HCT116 (cell line): ENCODE measurements around the gene RBP4. TPM values are rescaled to one million over a fixed set of nuclear protein-coding genes. Genes with fewer than 3 reads are reported as not detected.

Experiments
- ATAC-seq: fragments of 200-7000 bp; cut with Tn5 transposase; 2 replicates; pipeline ENCODE4 v1.9.1; 2020; ENCODE audit warnings: mild to moderate bottlenecking, moderate library complexity
- BruUV-seq: library from RNA; stranded (reverse); fragments of 400-500 nt; replicated peaks from 2 replicates; lab custom pipeline; 2021; lab: Mats Ljungman, UMichigan
- CTCF ChIA-PET: fragments of 300-600 bp; sonication (Branson Sonifier 250); formaldehyde crosslinking; loops from one replicate; lab custom pipeline; 2021; ENCODE audit warnings: antibody characterized with exemption; lab: Charles Lee
- POLR2A ChIA-PET: fragments of 300-600, 350-600 bp; sonication (Branson Sonifier 250); formaldehyde crosslinking; loops from one replicate; lab custom pipeline; 2021; ENCODE audit warnings: antibody characterized with exemption; lab: Charles Lee
- RAD21 ChIA-PET, 2 experiments: fragments of 300-600 bp; sonication (Branson Sonifier 250); formaldehyde crosslinking; loops; one replicate each; lab custom pipeline; 2023; ENCODE audit warnings: low total read pairs in 2 of 2; ENCODE audit not compliant: uncharacterized antibody in 2 of 2, unreplicated experiment in 2 of 2, low non-redundant PET in 1 of 2; lab: Charles Lee
- DNase-seq: peaks from one replicate; pipeline ENCODE4 v3.0.0-alpha.2; 2010; ENCODE audit warnings: low read depth, low spot score
- H2AFZ ChIP-seq: fragments of 200-600 bp; shearing (Covaris generic), sonication (generic); 2 replicates; pipeline ENCODE4 v1.6.1; 2017; ENCODE audit warnings: low read depth, mixed run types, mixed read lengths, antibody characterized with exemption, low read length; ENCODE audit not compliant: poor library complexity, severe bottlenecking
- H3K27ac ChIP-seq: 2 replicates; pipeline ENCODE4 v1.5.1; 2012; ENCODE audit warnings: low read depth, low read length
- H3K27me3 ChIP-seq: fragments of 200-600 bp; sonication (generic); 2 replicates; pipeline ENCODE4 v1.6.1; 2016; ENCODE audit warnings: mixed run types, low read length, mixed read lengths; ENCODE audit not compliant: insufficient read depth
- H3K36me3 ChIP-seq, 2 experiments: fragments of 200-500 bp in 1 of 2; fragments of 200-600 bp in 1 of 2; sonication (Bioruptor generic) in 1 of 2; sonication (generic) in 1 of 2; 2 replicates each; pipeline versions ENCODE4 v1.5.1 to v1.6.1; 2014 to 2016; ENCODE audit warnings: low read length in 2 of 2, inconsistent platforms in 1 of 2, mixed read lengths in 1 of 2, mixed run types in 1 of 2; ENCODE audit not compliant: insufficient read depth in 2 of 2, control insufficient read depth in 1 of 2
- H3K4me1 ChIP-seq, 2 experiments: fragments of 200-600 bp in 1 of 2; sonication (generic) in 1 of 2; 2 replicates each; pipeline versions ENCODE4 v1.5.1 to v1.6.1; 2012 to 2017; ENCODE audit warnings: low read length in 2 of 2, inconsistent platforms in 1 of 2, mild to moderate bottlenecking in 1 of 2, mixed read lengths in 1 of 2, mixed run types in 1 of 2, moderate library complexity in 1 of 2; ENCODE audit not compliant: insufficient read depth in 2 of 2, control insufficient read depth in 1 of 2
- H3K4me2 ChIP-seq: fragments of 200-600 bp; sonication (generic); 2 replicates; pipeline ENCODE4 v1.6.1; 2017; ENCODE audit warnings: mixed run types, low read length, mixed read lengths
- H3K4me3 ChIP-seq, 2 experiments: fragments of 200-600 bp in 1 of 2; sonication (generic) in 1 of 2; replicated peaks in 1 of 2; 2 replicates each; pipeline ENCODE4 v1.5.1; 2011 to 2016; ENCODE audit warnings: low read length in 2 of 2, control low read depth in 1 of 2, low read depth in 1 of 2, mild to moderate bottlenecking in 1 of 2, mixed read lengths in 1 of 2, mixed run types in 1 of 2
- H3K79me2 ChIP-seq: fragments of 200-600 bp; sonication (generic); 2 replicates; pipeline ENCODE4 v1.6.1; 2017; ENCODE audit warnings: mild to moderate bottlenecking, mixed run types, low read length, moderate library complexity, mixed read lengths; ENCODE audit not compliant: insufficient read depth
- H3K9ac ChIP-seq: fragments of 200-600 bp; sonication (generic); 2 replicates; pipeline ENCODE4 v1.6.1; 2016; ENCODE audit warnings: low read length, mixed read lengths
- H3K9me2 ChIP-seq: fragments of 200-600 bp; sonication (generic), shearing (Covaris generic); 2 replicates; pipeline ENCODE4 v1.6.1; 2017; ENCODE audit warnings: mixed run types, mild to moderate bottlenecking, moderate library complexity; ENCODE audit not compliant: insufficient read depth
- H3K9me3 ChIP-seq, 2 experiments: fragments of 200-500 bp in 1 of 2; fragments of 200-600 bp in 1 of 2; sonication (Bioruptor generic) in 1 of 2; sonication (generic) in 1 of 2; 2 replicates each; pipeline ENCODE4 v1.6.1; 2014 to 2017; ENCODE audit warnings: low read length in 2 of 2, mixed read lengths in 2 of 2, inconsistent platforms in 1 of 2, low read depth in 1 of 2, mild to moderate bottlenecking in 1 of 2, mixed run types in 1 of 2, moderate library complexity in 1 of 2; ENCODE audit not compliant: control insufficient read depth in 1 of 2, insufficient read depth in 1 of 2
- H4K20me1 ChIP-seq: fragments of 200-600 bp; sonication (generic), shearing (Covaris generic); 2 replicates; pipeline ENCODE4 v1.6.1; 2017; ENCODE audit warnings: mixed run types, mild to moderate bottlenecking, moderate library complexity; ENCODE audit not compliant: insufficient read depth
- SIN3A ChIP-seq: IDR thresholded peaks from 2 replicates; pipeline ENCODE4 v1.6.1; 2012; ENCODE audit warnings: low read depth
- YY1 ChIP-seq: IDR thresholded peaks from 2 replicates; pipeline ENCODE4 v1.6.1; 2011; ENCODE audit warnings: low read length, low read depth, moderate library complexity, mild to moderate bottlenecking; ENCODE audit not compliant: insufficient replicate concordance; ENCODE audit errors: extremely low read depth
- ZNF274 ChIP-seq: fragments of 200-500 bp; sonication (Bioruptor generic); IDR thresholded peaks from 2 replicates; pipeline ENCODE4 v1.6.1; 2014; ENCODE audit warnings: mild to moderate bottlenecking, low read depth, low read length, inconsistent platforms
- intact Hi-C: fragments of 100-400 bp; cut with micrococcal nuclease; formaldehyde crosslinking; loops from 2 replicates; pipeline ENCODE4 v1.10.0; 2022
- total RNA-seq: library from RNA; stranded (reverse); gene quantifications from one replicate; pipeline ENCODE4 v1.2.1, GENCODE V29; 2021; ENCODE audit not compliant: unreplicated experiment

Gene RBP4
- total RNA-seq, 1 experiment from 2014 or later, result 2.4 TPM

DNA sequence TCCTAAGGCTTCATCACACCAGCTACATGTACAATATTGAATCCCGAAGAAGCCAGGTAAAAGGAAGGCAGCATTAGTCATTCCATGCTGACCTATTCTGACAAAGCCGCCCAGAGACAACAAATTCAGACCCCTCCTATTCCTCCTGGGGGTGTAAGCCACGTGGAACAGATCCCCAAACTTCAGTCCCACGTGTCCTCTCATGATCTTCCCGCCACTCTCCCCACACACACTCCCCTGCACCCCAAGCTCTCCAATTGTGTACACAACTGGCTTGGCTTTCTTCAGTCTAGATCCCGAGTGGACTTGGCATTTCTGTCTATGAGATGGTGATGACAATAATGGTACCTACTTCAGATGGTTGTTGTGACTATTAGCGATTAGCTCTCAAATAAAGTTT, 19.9 kb upstream of the RBP4 start:
- no TSS peak for BruUV-seq
- CTCF ChIA-PET, result no interaction called here
- Histone ChIP-seq H3K9me2 (no peaks in the 10 kb centered on the region), H3K4me3 (no peak overlapping the region), H3K4me2 (no peak overlapping the region), H4K20me1 (no peaks in the 10 kb centered on the region), H3K9ac (no peak overlapping the region), H3K27ac (no peak overlapping the region), H3K4me1 (no peaks in the 10 kb centered on the region), H3K36me3 (no peaks in the 10 kb centered on the region), H3K79me2 (no peaks in the 10 kb centered on the region), H3K27me3 (no peaks in the 10 kb centered on the region), H3K9me3 (no peaks in the 10 kb centered on the region), H2AFZ (no peak overlapping the region)
- DNase-seq (no peak), ATAC-seq (no peak)
- TF ChIP-seq ZNF274 (no peak), SIN3A (no peak)
- intact Hi-C loops, result no loop called here
- POLR2A ChIA-PET, result no interaction called here
- RAD21 ChIA-PET, result no interaction called here

DNA sequence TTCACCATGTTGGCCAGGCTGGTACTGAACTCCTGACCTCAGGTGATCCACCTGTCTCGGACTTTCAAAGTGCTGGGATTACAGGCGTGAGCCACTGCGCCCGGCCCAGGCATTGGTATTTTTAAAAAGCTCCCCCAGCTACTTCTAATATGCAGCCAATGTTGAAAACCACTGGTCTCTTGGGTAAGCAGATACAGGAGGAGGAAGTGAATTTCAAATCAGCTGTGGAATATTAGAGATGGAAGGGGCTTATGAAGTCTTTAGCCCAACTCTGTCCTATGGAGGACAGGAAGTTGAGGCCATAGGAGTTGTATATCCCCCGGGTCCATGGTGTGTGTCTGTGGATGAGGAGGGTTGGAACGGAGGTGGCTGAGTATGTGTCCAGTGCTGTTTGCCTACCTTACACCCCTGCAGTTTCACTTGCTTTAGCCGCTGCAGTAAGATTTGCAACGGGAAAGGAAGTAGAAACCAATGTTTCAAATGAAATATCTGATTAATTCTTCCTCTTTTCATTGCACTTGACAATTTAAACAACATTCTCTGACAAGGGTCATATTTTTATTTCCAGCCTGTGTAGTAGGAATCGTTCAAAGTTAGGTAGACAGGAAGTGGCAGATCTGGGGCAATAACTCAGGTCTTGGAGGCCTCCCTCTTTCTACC, 14.7 kb upstream of the RBP4 start:
- Histone ChIP-seq H3K9me2 (no peaks in the 10 kb centered on the region), H3K4me3 (no peak overlapping the region), H3K4me1 (no peaks in the 10 kb centered on the region), H3K9ac (no peak overlapping the region), H3K27ac (no peak overlapping the region), H2AFZ (no peak overlapping the region), H3K79me2 (no peaks in the 10 kb centered on the region), H3K4me2 (no peak overlapping the region), H4K20me1 (no peaks in the 10 kb centered on the region), H3K36me3 (no peaks in the 10 kb centered on the region), H3K27me3 (no peaks in the 10 kb centered on the region), H3K9me3 (no peaks in the 10 kb centered on the region)
- CTCF ChIA-PET, result no interaction called here
- intact Hi-C loops, result no loop called here
- no peak for ATAC-seq
- POLR2A ChIA-PET, result no interaction called here
- no peak for TF ChIP-seq YY1
- DNase-seq, result no peak
- BruUV-seq, result no TSS peak
- RAD21 ChIA-PET, result no interaction called here
